DOHH2 (cell line): ENCODE data around the gene FGA.

Experiments used
- EZH2phosphoT487 ChIP-seq: fragments of 200-600 bp; sonication (generic); IDR thresholded peaks from 2 replicates; pipeline ENCODE4 v1.6.1; 2017; ENCODE audit warnings: borderline replicate concordance, mild to moderate bottlenecking, antibody characterized with exemption, low read length, moderate library complexity, mixed read lengths
- TF ChIP-seq, protein P1 (sequence below): fragments of 200-600 bp; sonication (generic); IDR thresholded peaks from one replicate; pipeline ENCODE4 v1.5.1; 2014; ENCODE audit warnings: antibody characterized with exemption, mild to moderate bottlenecking, low read depth, low read length; ENCODE audit not compliant: poor library complexity, severe bottlenecking

DNA sequence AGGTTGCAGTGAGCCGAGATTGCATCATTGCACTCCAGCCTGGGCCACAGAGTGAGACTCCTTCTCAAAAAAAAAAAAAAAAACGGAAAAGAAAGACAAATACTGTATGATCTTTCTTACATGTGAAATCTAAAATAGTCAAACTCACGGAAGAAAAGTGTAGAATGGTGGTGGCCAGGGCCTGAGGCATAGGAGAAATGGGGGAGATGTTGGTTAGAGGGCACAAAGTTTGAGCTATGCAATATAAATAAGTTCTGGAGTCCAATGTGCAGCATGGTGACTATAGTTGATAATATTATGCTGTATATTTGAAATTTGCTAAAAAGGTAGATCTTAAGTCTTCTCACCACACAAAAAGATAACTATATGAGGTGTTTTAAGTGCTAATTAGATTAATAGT lies 1.3 kb upstream of the FGA start:
- TF ChIP-seq, protein P1, sequence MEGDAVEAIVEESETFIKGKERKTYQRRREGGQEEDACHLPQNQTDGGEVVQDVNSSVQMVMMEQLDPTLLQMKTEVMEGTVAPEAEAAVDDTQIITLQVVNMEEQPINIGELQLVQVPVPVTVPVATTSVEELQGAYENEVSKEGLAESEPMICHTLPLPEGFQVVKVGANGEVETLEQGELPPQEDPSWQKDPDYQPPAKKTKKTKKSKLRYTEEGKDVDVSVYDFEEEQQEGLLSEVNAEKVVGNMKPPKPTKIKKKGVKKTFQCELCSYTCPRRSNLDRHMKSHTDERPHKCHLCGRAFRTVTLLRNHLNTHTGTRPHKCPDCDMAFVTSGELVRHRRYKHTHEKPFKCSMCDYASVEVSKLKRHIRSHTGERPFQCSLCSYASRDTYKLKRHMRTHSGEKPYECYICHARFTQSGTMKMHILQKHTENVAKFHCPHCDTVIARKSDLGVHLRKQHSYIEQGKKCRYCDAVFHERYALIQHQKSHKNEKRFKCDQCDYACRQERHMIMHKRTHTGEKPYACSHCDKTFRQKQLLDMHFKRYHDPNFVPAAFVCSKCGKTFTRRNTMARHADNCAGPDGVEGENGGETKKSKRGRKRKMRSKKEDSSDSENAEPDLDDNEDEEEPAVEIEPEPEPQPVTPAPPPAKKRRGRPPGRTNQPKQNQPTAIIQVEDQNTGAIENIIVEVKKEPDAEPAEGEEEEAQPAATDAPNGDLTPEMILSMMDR, result no peak
- no peak for TF ChIP-seq EZH2phosphoT487
